ENCODE data around the gene DDX39A. TPM values are rescaled to one million over a fixed set of nuclear protein-coding genes. Genes with fewer than 3 reads are reported as not detected.
"Not testable (repeated sequence)": the region's sequence is repeated elsewhere in the genome, so short reads cannot be mapped to it uniquely, and the experiment has no call there.

The DDX39A gene
- total RNA-seq, result 36.7 and 54.8 TPM in 2 replicates

GRCh38 chr19:14419106-14419813 lies at the start of gene DDX39A:
Gene DDX39A, minus strand, starts transcription at chr19:14419341. Its CDS starts 6,121 bp downstream, at chr19:14413220.
- no peak for FAIRE-seq
- peak; percentile 97 for DNase-seq (ENCODE audit: low read depth)
- H3K36me3 ChIP-seq (ENCODE audit: control insufficient read depth, insufficient read depth, low read length), result peaks cover 6% of the 10 kb centered on the region
- TF ChIP-seq, protein P1, sequence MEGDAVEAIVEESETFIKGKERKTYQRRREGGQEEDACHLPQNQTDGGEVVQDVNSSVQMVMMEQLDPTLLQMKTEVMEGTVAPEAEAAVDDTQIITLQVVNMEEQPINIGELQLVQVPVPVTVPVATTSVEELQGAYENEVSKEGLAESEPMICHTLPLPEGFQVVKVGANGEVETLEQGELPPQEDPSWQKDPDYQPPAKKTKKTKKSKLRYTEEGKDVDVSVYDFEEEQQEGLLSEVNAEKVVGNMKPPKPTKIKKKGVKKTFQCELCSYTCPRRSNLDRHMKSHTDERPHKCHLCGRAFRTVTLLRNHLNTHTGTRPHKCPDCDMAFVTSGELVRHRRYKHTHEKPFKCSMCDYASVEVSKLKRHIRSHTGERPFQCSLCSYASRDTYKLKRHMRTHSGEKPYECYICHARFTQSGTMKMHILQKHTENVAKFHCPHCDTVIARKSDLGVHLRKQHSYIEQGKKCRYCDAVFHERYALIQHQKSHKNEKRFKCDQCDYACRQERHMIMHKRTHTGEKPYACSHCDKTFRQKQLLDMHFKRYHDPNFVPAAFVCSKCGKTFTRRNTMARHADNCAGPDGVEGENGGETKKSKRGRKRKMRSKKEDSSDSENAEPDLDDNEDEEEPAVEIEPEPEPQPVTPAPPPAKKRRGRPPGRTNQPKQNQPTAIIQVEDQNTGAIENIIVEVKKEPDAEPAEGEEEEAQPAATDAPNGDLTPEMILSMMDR (IDR thresholded peaks at IDR 0.05; ENCODE audit: insufficient read depth, low read length, severe bottlenecking), result no peak
- H3K4me3 ChIP-seq (ENCODE audit: low read depth, low read length), result peak within 1 kb of the TSS; percentile 89
- no peaks in the 10 kb centered on the region for H3K27me3 ChIP-seq (ENCODE audit: control insufficient read depth, insufficient read depth, low read length)

- FAIRE-seq (no peak), DNase-seq (ENCODE audit: low read depth) (no peak)
- no peaks in the 10 kb centered on the region for H3K27me3 ChIP-seq (ENCODE audit: control insufficient read depth, insufficient read depth, low read length)
- TF ChIP-seq, protein P1 (IDR thresholded peaks at IDR 0.05; ENCODE audit: insufficient read depth, low read length, severe bottlenecking), result peak; percentile 19
- H3K36me3 ChIP-seq (ENCODE audit: control insufficient read depth, insufficient read depth, low read length), result no peaks in the 10 kb centered on the region
- H3K4me3 ChIP-seq (ENCODE audit: low read depth, low read length), result no peak overlapping the region
These were observed 48.7 kb upstream of the DDX39A start for GRCh38 chr19:14467816-14468215.

GRCh38 chr19:14467391-14467790 lies 48.2 kb upstream of the DDX39A start:
- Histone ChIP-seq H3K4me3 (ENCODE audit: low read depth, low read length) (no peak overlapping the region), H3K27me3 (ENCODE audit: control insufficient read depth, insufficient read depth, low read length) (no peaks in the 10 kb centered on the region), H3K36me3 (ENCODE audit: control insufficient read depth, insufficient read depth, low read length) (no peaks in the 10 kb centered on the region)
- DNase-seq (ENCODE audit: low read depth), result no peak
- FAIRE-seq, result no peak
- TF ChIP-seq, protein P1 (IDR thresholded peaks at IDR 0.05; ENCODE audit: insufficient read depth, low read length, severe bottlenecking), result no peak

DNA sequence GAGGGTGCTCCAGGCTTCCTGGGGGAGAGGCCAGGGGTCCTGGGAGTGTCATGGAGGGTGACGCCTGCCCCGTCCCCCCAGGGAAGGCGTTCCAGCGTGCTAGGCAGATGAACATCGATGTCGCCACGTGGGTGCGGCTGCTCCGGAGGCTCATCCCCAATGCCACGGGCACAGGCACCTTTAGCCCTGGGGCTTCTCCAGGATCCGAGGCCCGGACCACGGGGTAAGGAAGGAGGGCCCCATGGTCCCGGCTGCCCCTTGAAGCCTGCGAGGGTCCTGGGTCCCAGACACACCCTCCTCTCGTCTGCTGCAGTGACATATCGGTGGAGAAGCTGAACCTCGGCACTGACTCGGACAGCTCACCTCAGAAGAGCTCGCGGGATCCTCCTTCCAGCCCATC lies 44.6 kb upstream of the DDX39A start:
- FAIRE-seq, result no peak
- no peaks in the 10 kb centered on the region for H3K36me3 ChIP-seq (ENCODE audit: control insufficient read depth, insufficient read depth, low read length)
- no peak overlapping the region for H3K4me3 ChIP-seq (ENCODE audit: low read depth, low read length)
- no peaks in the 10 kb centered on the region for H3K27me3 ChIP-seq (ENCODE audit: control insufficient read depth, insufficient read depth, low read length)
- no peak for DNase-seq (ENCODE audit: low read depth)
- TF ChIP-seq, protein P1 (IDR thresholded peaks at IDR 0.05; ENCODE audit: insufficient read depth, low read length, severe bottlenecking), result no peak

DNA sequence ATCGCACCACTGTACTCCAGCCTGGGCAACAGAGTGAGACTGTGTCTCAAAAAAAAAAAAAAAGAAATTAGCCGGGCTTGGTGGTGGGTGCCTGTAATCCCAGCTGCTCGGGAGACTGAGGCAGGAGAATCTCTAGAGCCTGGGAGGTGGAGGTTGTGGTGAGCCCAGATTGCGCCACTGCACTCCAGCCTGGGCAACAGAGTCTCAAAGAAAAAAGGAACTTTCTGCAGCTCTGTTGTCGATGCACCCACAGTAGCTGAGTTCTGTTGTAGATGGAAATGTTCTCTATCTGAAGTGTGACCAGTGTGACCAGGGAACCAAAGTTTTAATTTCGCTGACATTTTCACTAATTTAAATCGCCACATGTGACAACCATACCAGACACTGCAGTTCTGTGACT lies 43.3 kb upstream of the DDX39A start:
- FAIRE-seq; H3K4me3 ChIP-seq (ENCODE audit: low read depth, low read length); H3K36me3 ChIP-seq (ENCODE audit: control insufficient read depth, insufficient read depth, low read length); DNase-seq (ENCODE audit: low read depth); H3K27me3 ChIP-seq (ENCODE audit: control insufficient read depth, insufficient read depth, low read length): not testable (repeated sequence)

DNA sequence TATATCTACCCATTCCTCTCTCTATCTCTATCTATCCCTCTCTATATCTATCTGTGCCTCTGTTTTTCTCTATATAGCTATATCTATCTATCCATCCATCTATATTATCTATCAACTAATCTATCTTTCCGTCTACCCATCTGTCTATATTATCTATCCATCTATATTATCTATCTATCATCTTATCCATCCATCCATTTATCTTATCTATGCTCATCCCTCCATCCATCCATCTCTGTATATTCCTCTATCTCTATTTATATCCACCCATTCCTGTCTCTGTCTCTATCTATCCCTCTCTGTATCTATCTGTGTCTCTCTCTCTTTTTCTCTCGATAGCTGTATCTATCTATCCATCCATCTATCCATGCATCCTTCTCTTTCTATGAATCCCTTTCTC lies 41.8 kb upstream of the DDX39A start:
- DNase-seq (ENCODE audit: low read depth) (no peak), FAIRE-seq (no peak)
- H3K27me3 ChIP-seq (ENCODE audit: control insufficient read depth, insufficient read depth, low read length), result no peaks in the 10 kb centered on the region
- H3K36me3 ChIP-seq (ENCODE audit: control insufficient read depth, insufficient read depth, low read length), result no peaks in the 10 kb centered on the region
- TF ChIP-seq, protein P1 (IDR thresholded peaks at IDR 0.05; ENCODE audit: insufficient read depth, low read length, severe bottlenecking), result no peak
- no peak overlapping the region for H3K4me3 ChIP-seq (ENCODE audit: low read depth, low read length)
